CD4-positive, alpha-beta T cell (primary cell): ENCODE measurements around the gene ITGA7. TPM values are rescaled to one million over a fixed set of nuclear protein-coding genes. Genes with fewer than 3 reads are reported as not detected.

ENCODE experiments used
- ATAC-seq: fragments of 200-7000 bp; cut with Tn5 transposase; one replicate; pipeline ENCODE4 v1.10.0; 2022; ENCODE audit warnings: mild to moderate bottlenecking; ENCODE audit not compliant: poor library complexity
- CTCF ChIA-PET: fragments of 350-600 bp; sonication (Branson Sonifier 250); formaldehyde crosslinking; loops from one replicate; lab custom pipeline; 2021; ENCODE audit warnings: antibody characterized with exemption, inconsistent platforms; lab: Charles Lee
- POLR2A ChIA-PET: fragments of 350-600 bp; sonication (Branson Sonifier 250); formaldehyde crosslinking; loops from one replicate; lab custom pipeline; 2021; ENCODE audit warnings: antibody characterized with exemption, inconsistent platforms; lab: Charles Lee
- DNase-seq, 14 experiments: peaks; one replicate each; pipeline ENCODE4 v3.0.0-alpha.2; 2013 to 2020; ENCODE audit warnings: mixed read lengths in 2 of 14
- H3K27ac ChIP-seq, 2 donors: one replicate each; pipeline versions ENCODE4 v1.5.1 to v1.7.0; 2013; ENCODE audit warnings: low read length in 2 of 2, low read depth in 1 of 2, mild to moderate bottlenecking in 1 of 2
- H3K27me3 ChIP-seq, 2 experiments: 1 replicate in 1 of 2; 2 replicates in 1 of 2; pipeline versions ENCODE4 v1.6.1 to v1.7.0; 2013; ENCODE audit warnings: low read length in 2 of 2, control low read depth in 1 of 2, mild to moderate bottlenecking in 1 of 2, moderate library complexity in 1 of 2; ENCODE audit not compliant: insufficient read depth in 2 of 2, control insufficient read depth in 1 of 2
- H3K36me3 ChIP-seq: one replicate; pipeline ENCODE4 v1.6.1; 2013; ENCODE audit warnings: low read length, control low read depth; ENCODE audit not compliant: insufficient read depth
- H3K4me1 ChIP-seq: one replicate; pipeline ENCODE4 v1.6.1; 2013; ENCODE audit warnings: low read length, control low read depth; ENCODE audit not compliant: insufficient read depth
- H3K4me3 ChIP-seq: one replicate; pipeline ENCODE4 v1.5.1; 2013; ENCODE audit warnings: mild to moderate bottlenecking, low read length, moderate library complexity
- H3K9me3 ChIP-seq, 2 experiments: 1 replicate in 1 of 2; 2 replicates in 1 of 2; pipeline versions ENCODE4 v1.6.1 to v1.7.0; 2013; ENCODE audit warnings: low read length in 2 of 2, mild to moderate bottlenecking in 2 of 2, control low read depth in 1 of 2, moderate library complexity in 1 of 2; ENCODE audit not compliant: control insufficient read depth in 1 of 2, insufficient read depth in 1 of 2
- H3K27ac Mint-ChIP-seq: one replicate; pipeline ENCODE4 v1.8.0; 2020; ENCODE audit warnings: mixed read lengths
- H3K27me3 Mint-ChIP-seq: one replicate; pipeline ENCODE4 v1.8.0; 2021; ENCODE audit warnings: mixed read lengths
- H3K36me3 Mint-ChIP-seq: one replicate; pipeline ENCODE4 v1.8.0; 2021; ENCODE audit warnings: low read depth, mixed read lengths
- H3K4me1 Mint-ChIP-seq: one replicate; pipeline ENCODE4 v1.8.0; 2021; ENCODE audit warnings: low read depth, mixed read lengths
- H3K4me3 Mint-ChIP-seq: one replicate; pipeline ENCODE4 v1.8.0; 2020; ENCODE audit warnings: mild to moderate bottlenecking, mixed read lengths
- H3K9me3 Mint-ChIP-seq: one replicate; pipeline ENCODE4 v1.8.0; 2020; ENCODE audit warnings: mixed read lengths
- intact Hi-C, 2 experiments: fragments of 100-400 bp; cut with DNase I in 1 of 2; cut with micrococcal nuclease in 1 of 2; formaldehyde crosslinking; loops; one replicate each; pipeline versions ENCODE4 v1.15.1 to v1.9.0; 2023 to 2025; cut with DNase I, micrococcal nuclease
- total RNA-seq, 174 experiments: library from RNA in 2 of 174; stranded (reverse) in 2 of 174; gene quantifications; one replicate each; pipeline ENCODE4 v1.2.3 and lab custom pipeline; 2021 to 2026
- TF ChIP-seq, protein P1 (sequence below): fragments of 200-600 bp; IDR thresholded peaks from one replicate; pipeline ENCODE4 v1.8.0; 2022; ENCODE audit warnings: antibody characterized with exemption, mild to moderate bottlenecking

The ITGA7 gene
- total RNA-seq, 2 experiments from 2014 or later = 1.2 to 1.6 TPM

DNA sequence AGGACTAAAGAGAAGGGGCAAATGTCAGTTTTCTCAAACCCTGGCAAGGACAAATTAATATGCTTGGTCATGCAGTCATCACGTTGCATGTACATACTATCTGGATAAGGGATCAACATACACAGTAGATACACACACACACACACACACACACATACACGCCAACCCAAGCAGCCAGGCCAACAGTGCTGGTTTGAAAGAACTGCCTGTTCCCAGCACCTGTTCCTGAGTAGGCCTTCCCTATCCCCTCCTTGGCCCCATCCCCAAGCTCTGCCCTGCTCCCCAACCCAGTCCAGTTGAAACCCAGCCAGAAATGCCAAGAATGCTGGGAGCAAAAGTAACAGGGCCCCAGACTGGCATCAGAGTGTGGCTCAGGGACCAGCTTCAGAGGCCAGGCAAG, 4.4 kb downstream of the ITGA7 start:
- H3K4me1 Mint-ChIP-seq = peaks cover 11% of the 10 kb centered on the region
- peaks cover 23% of the 10 kb centered on the region for H3K27me3 Mint-ChIP-seq
- Histone ChIP-seq H3K9me3 (no peaks in the 10 kb centered on the region), H3K27me3 (peaks cover 7 to 10% of the 10 kb centered on the region in 2 experiments), H3K4me1 (peaks cover 12% of the 10 kb centered on the region), H3K36me3 (no peaks in the 10 kb centered on the region), H3K4me3 (no peak overlapping the region), H3K27ac (no peak overlapping the region)
- DNase-seq = no peak
- ChIA-PET POLR2A (interaction anchor here (0.6 kb wide), 1 partner anchor 12 kb away, joined by 3 read pairs; no protein-coding TSS in a partner anchor), CTCF (no interaction called here)
- no peak overlapping the region for H3K27ac Mint-ChIP-seq
- intact Hi-C loops = no loop called here
- no peak overlapping the region for H3K4me3 Mint-ChIP-seq
- no peaks in the 10 kb centered on the region for H3K36me3 Mint-ChIP-seq
- no peaks in the 10 kb centered on the region for H3K9me3 Mint-ChIP-seq
- TF ChIP-seq, protein P1, sequence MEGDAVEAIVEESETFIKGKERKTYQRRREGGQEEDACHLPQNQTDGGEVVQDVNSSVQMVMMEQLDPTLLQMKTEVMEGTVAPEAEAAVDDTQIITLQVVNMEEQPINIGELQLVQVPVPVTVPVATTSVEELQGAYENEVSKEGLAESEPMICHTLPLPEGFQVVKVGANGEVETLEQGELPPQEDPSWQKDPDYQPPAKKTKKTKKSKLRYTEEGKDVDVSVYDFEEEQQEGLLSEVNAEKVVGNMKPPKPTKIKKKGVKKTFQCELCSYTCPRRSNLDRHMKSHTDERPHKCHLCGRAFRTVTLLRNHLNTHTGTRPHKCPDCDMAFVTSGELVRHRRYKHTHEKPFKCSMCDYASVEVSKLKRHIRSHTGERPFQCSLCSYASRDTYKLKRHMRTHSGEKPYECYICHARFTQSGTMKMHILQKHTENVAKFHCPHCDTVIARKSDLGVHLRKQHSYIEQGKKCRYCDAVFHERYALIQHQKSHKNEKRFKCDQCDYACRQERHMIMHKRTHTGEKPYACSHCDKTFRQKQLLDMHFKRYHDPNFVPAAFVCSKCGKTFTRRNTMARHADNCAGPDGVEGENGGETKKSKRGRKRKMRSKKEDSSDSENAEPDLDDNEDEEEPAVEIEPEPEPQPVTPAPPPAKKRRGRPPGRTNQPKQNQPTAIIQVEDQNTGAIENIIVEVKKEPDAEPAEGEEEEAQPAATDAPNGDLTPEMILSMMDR = no peak
- no peak for ATAC-seq

DNA sequence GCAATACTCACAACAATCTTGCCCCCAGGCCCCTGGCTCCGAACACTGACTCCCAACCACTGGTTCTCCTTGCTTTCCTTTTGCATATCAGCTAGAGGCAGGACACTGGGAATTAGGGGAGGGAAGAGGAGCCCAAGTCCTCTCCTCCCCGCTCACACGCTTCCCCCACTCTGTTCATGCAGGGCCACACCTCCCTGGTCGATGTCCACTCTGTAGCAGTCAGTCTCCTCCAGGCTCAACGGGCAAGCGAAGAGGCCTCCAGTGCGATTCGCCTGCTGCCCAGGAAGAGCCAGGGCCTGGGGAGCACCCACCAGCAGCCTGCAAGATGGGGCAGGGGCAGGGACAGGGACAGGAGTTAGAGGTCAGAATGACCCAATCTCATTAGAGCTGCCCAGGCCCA, 4.8 kb downstream of the ITGA7 start:
- TF ChIP-seq, protein P1 = no peak
- DNase-seq (no peak), ATAC-seq (no peak)
- H3K9me3 ChIP-seq = no peaks in the 10 kb centered on the region
- Mint-ChIP-seq H3K27me3 (peaks cover 20% of the 10 kb centered on the region), H3K9me3 (no peaks in the 10 kb centered on the region), H3K4me3 (no peak overlapping the region), H3K4me1 (peaks cover 7% of the 10 kb centered on the region), H3K36me3 (no peaks in the 10 kb centered on the region), H3K27ac (no peak overlapping the region)
- H3K4me1 ChIP-seq = peaks cover 8% of the 10 kb centered on the region
- POLR2A ChIA-PET = no interaction called here
- no peak overlapping the region for H3K27ac ChIP-seq
- CTCF ChIA-PET = no interaction called here
- H3K36me3 ChIP-seq = no peaks in the 10 kb centered on the region
- H3K27me3 ChIP-seq = peaks cover 7 to 10% of the 10 kb centered on the region in 2 experiments
- intact Hi-C loops = no loop called here
- no peak overlapping the region for H3K4me3 ChIP-seq

DNA sequence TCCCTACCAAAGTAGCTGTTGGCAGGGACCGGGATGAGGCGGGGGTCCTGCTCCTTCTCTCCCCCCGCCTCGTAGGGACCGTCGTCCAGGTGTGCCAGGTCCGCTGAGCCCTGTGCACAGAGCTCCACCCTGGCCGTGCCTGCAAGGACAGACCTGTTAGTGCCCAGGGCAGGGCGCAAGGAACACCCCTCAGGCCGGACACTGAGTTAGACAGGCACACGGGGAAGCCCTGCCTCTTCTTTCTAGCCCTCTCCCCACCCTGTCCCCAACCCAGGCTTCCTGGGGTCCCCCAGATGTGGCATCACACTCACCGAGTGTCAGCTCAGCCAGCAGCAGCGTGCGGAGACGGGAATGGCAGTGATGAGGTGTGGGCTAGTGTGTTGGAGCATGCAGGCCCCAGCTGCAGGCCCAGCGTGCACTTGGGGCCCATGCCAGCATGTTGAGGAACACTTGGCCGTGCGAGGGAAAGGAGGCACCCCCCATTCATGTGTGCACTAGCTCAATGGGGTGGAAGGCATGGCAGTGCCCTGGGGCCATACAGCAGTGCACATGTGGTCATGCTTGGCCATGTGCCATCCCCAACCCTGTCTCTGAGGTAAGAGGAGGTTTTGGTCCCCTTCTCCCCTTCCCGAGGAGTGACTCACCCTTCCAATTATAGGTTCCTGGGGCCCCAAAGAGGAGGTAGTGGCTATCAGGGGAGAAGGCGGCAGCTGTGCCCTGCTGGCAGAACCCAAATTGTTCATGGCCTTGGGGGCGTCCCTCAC, 7.3 kb downstream of the ITGA7 start:
- H3K4me1 ChIP-seq = no peaks in the 10 kb centered on the region
- ATAC-seq (no peak), DNase-seq (no peak)
- H3K27me3 ChIP-seq = peaks cover 0 to 3% of the 10 kb centered on the region in 2 experiments
- H3K9me3 ChIP-seq = no peaks in the 10 kb centered on the region
- Mint-ChIP-seq H3K27me3 (peaks cover under 1% of the 10 kb centered on the region), H3K27ac (no peak overlapping the region), H3K4me1 (no peaks in the 10 kb centered on the region), H3K4me3 (no peak overlapping the region), H3K36me3 (no peaks in the 10 kb centered on the region), H3K9me3 (no peaks in the 10 kb centered on the region)
- TF ChIP-seq, protein P1 = no peak
- POLR2A ChIA-PET = no interaction called here
- no peaks in the 10 kb centered on the region for H3K36me3 ChIP-seq
- intact Hi-C loops = no loop called here
- H3K27ac ChIP-seq = no peak overlapping the region
- CTCF ChIA-PET = no interaction called here
- H3K4me3 ChIP-seq = no peak overlapping the region
